ENCODE results near the gene PDZD4. TPM values are rescaled to one million over a fixed set of nuclear protein-coding genes. Genes with fewer than 3 reads are reported as not detected.

The PDZD4 gene
- total and polyA plus RNA-seq, 5 donors from 2014 or later = 4.9 TPM; not detected in 4

DNA sequence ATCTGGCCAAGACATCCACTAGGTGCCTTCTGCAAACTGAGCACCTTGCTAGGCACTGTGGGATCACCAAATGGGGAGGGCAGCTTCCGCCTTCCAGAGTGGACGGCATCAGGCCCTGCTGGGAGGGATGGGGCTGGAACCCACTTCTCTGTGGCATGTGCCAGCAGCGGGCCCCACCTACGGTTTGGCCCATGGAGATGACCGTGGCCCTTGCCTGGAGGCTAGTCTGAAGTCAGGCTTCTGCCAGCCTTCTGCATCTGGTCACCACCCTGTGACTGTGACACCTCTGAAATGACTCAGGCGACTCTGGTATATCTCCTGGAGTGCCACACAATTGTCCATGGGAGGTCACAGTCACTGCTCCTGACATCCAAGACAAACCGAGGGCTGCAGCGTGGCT is 28.7 kb downstream of the PDZD4 start:
- peaks cover 2% of the 10 kb centered on the region for H3K4me1 ChIP-seq (ENCODE audit: control insufficient read depth, insufficient read depth, low read length, poor library complexity, severe bottlenecking)
- H3K27ac ChIP-seq (ENCODE audit: insufficient read depth, low read length, poor library complexity, severe bottlenecking) = no peak overlapping the region
- Mint-ChIP-seq H3K27ac (no peak overlapping the region), H3K4me1 (peaks cover 0 to 4% (median 0%) of the 10 kb centered on the region in 4 donors), H3K27me3 (no peaks in the 10 kb centered on the region), H3K4me3 (no peak overlapping the region), H3K9me3 (peaks cover 0 to 2% (median 0%) of the 10 kb centered on the region in 7 donors), H3K36me3 (no peaks in the 10 kb centered on the region)
- peaks cover 12% of the 10 kb centered on the region for H3K36me3 ChIP-seq (ENCODE audit: control insufficient read depth, insufficient read depth, low read length)
- no peaks in the 10 kb centered on the region for H3K9me3 ChIP-seq (ENCODE audit: control insufficient read depth in 2 of 2, low read length in 2 of 2)
- ATAC-seq (ENCODE audit: low read depth in 2 of 2) (no peak), DNase-seq (no peak)
- no peak overlapping the region for H3K4me3 ChIP-seq (ENCODE audit: low read depth, low read length)
- H3K27me3 ChIP-seq (ENCODE audit: control insufficient read depth, insufficient read depth, low read length) = no peaks in the 10 kb centered on the region

DNA sequence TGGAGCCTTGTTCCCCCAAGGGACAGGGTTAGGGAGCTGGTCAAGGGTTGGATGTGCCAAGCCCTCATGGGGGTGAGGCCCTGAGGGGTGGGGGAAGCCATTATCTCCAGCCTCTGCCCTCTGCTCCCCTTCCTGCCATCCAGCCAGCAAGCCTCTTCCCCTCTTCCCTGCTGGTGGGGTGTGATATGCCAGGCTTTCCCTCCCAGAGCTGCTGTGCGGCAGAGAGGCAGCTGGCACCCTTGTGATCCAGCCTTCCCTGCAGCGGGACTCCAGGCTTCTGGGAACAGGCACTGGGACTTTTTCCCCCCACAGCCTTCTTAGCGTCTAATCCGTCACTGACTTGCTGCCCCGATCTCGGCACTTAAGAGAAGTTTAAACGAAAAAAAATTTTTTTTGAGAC is 29.6 kb downstream of the PDZD4 start:
- Mint-ChIP-seq H3K4me1 (peaks cover 0 to 12% (median 3%) of the 10 kb centered on the region in 4 donors), H3K27ac (no peak overlapping the region), H3K4me3 (no peak overlapping the region)

GRCh38 chrX:153800177-153800722 is 30.1 kb downstream of the PDZD4 start:
- Mint-ChIP-seq H3K9me3 (peaks cover 0 to 2% (median 0%) of the 10 kb centered on the region in 7 donors), H3K4me1 (peaks cover 0 to 17% (median 3%) of the 10 kb centered on the region in 4 donors), H3K27me3 (no peaks in the 10 kb centered on the region), H3K36me3 (no peaks in the 10 kb centered on the region), H3K27ac (no peak overlapping the region), H3K4me3 (no peak overlapping the region)
- Histone ChIP-seq H3K27me3 (ENCODE audit: control insufficient read depth, insufficient read depth, low read length) (no peaks in the 10 kb centered on the region), H3K9me3 (ENCODE audit: control insufficient read depth in 2 of 2, low read length in 2 of 2) (no peaks in the 10 kb centered on the region), H3K27ac (ENCODE audit: insufficient read depth, low read length, poor library complexity, severe bottlenecking) (no peak overlapping the region), H3K4me1 (ENCODE audit: control insufficient read depth, insufficient read depth, low read length, poor library complexity, severe bottlenecking) (peaks cover 12% of the 10 kb centered on the region), H3K36me3 (ENCODE audit: control insufficient read depth, insufficient read depth, low read length) (peaks cover 12% of the 10 kb centered on the region), H3K4me3 (ENCODE audit: low read depth, low read length) (no peak overlapping the region)
- DNase-seq = no peak
- ATAC-seq (ENCODE audit: low read depth in 2 of 2) = no peak

More for the DNA sequence above, 29.6 kb downstream of the PDZD4 start:
- Mint-ChIP-seq H3K36me3 (no peaks in the 10 kb centered on the region), H3K27me3 (no peaks in the 10 kb centered on the region), H3K9me3 (peaks cover 0 to 2% (median 0%) of the 10 kb centered on the region in 7 donors)
- H3K27ac ChIP-seq (ENCODE audit: insufficient read depth, low read length, poor library complexity, severe bottlenecking) = no peak overlapping the region
- DNase-seq (no peak), ATAC-seq (ENCODE audit: low read depth in 2 of 2) (no peak)
- H3K36me3 ChIP-seq (ENCODE audit: control insufficient read depth, insufficient read depth, low read length) = peaks cover 12% of the 10 kb centered on the region
- H3K27me3 ChIP-seq (ENCODE audit: control insufficient read depth, insufficient read depth, low read length) = no peaks in the 10 kb centered on the region
- no peaks in the 10 kb centered on the region for H3K9me3 ChIP-seq (ENCODE audit: control insufficient read depth in 2 of 2, low read length in 2 of 2)
- peaks cover 7% of the 10 kb centered on the region for H3K4me1 ChIP-seq (ENCODE audit: control insufficient read depth, insufficient read depth, low read length, poor library complexity, severe bottlenecking)
- no peak overlapping the region for H3K4me3 ChIP-seq (ENCODE audit: low read depth, low read length)

- Mint-ChIP-seq H3K36me3 (no peaks in the 10 kb centered on the region), H3K27me3 (no peaks in the 10 kb centered on the region), H3K4me1 (peaks cover 0 to 22% (median 3%) of the 10 kb centered on the region in 4 donors), H3K9me3 (peaks cover 0 to 2% (median 0%) of the 10 kb centered on the region in 7 donors), H3K4me3 (no peak overlapping the region), H3K27ac (no peak overlapping the region)
- DNase-seq (no peak), ATAC-seq (ENCODE audit: low read depth in 2 of 2) (no peak)
- Histone ChIP-seq H3K4me1 (ENCODE audit: control insufficient read depth, insufficient read depth, low read length, poor library complexity, severe bottlenecking) (peaks cover 15% of the 10 kb centered on the region), H3K9me3 (ENCODE audit: control insufficient read depth in 2 of 2, low read length in 2 of 2) (no peaks in the 10 kb centered on the region), H3K36me3 (ENCODE audit: control insufficient read depth, insufficient read depth, low read length) (peaks cover 12% of the 10 kb centered on the region), H3K27ac (ENCODE audit: insufficient read depth, low read length, poor library complexity, severe bottlenecking) (no peak overlapping the region), H3K27me3 (ENCODE audit: control insufficient read depth, insufficient read depth, low read length) (no peaks in the 10 kb centered on the region), H3K4me3 (ENCODE audit: low read depth, low read length) (no peak overlapping the region)
Observed at GRCh38 chrX:153799326-153799725, 31.0 kb downstream of the PDZD4 start.

- H3K4me1 ChIP-seq (ENCODE audit: control insufficient read depth, insufficient read depth, low read length, poor library complexity, severe bottlenecking) = peaks cover 27% of the 10 kb centered on the region
- H3K27me3 Mint-ChIP-seq = no peaks in the 10 kb centered on the region
- no peak overlapping the region for H3K27ac ChIP-seq (ENCODE audit: insufficient read depth, low read length, poor library complexity, severe bottlenecking)
- H3K9me3 ChIP-seq (ENCODE audit: control insufficient read depth in 2 of 2, low read length in 2 of 2) = no peaks in the 10 kb centered on the region
- peaks cover 12% of the 10 kb centered on the region for H3K36me3 ChIP-seq (ENCODE audit: control insufficient read depth, insufficient read depth, low read length)
- H3K4me1 Mint-ChIP-seq = peaks cover 0 to 31% (median 6%) of the 10 kb centered on the region in 4 donors
- no peak overlapping the region for H3K27ac Mint-ChIP-seq
- no peak overlapping the region for H3K4me3 Mint-ChIP-seq
- peaks cover 0 to 2% (median 0%) of the 10 kb centered on the region in 7 donors for H3K9me3 Mint-ChIP-seq
- DNase-seq (no peak), ATAC-seq (ENCODE audit: low read depth in 2 of 2) (no peak)
- H3K27me3 ChIP-seq (ENCODE audit: control insufficient read depth, insufficient read depth, low read length) = no peaks in the 10 kb centered on the region
- H3K36me3 Mint-ChIP-seq = peaks cover 3% of the 10 kb centered on the region
- H3K4me3 ChIP-seq (ENCODE audit: low read depth, low read length) = no peak overlapping the region
Observed at GRCh38 chrX:153797415-153798015, 32.8 kb downstream of the PDZD4 start.

DNA sequence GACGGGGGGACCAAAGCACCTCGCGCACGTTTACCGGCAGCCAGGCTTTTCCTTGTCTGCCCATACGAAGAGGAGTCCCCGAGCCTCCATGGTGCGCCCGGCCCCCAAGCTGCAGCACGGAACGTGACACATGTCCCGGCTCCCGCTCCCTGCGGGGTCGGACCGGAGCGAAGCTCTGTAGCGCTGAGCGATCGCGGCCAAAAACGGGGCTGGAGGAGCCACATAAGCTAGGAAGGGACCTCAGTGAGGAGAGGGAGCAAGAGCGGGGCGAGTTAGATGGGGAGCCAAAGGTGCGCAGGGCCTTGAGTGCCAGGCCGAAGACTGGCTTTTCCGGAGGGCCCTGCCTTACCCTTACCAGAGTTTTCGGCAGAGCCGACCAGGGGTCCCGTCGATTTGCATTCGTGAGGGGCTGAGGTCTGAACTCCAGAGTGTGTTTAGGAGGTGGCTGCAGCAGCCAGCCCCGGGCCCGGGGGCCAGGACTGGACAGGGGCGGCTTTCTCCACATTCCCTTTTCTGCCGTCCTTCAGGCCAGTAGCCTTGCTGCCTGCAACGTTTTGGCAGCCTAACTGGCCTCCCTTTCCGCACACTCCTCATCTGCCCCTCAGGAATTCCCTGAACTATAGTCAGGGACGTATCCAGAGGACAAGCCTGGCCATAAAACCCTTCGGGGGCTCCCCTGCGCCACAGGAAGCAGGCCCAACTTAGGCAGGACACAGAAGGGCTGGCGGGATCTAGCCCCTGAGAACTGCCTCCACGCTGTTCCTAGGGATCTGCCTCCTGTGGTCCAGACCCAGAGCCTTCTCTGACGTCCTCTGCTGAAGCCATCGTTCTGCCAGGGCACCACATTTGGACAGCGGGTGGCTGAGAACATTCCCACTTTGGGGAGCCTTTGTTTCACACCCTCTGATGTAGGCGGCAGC is 35.2 kb downstream of the PDZD4 start:
- Mint-ChIP-seq H3K9me3 (peaks cover 0 to 2% (median 0%) of the 10 kb centered on the region in 7 donors), H3K36me3 (peaks cover 3% of the 10 kb centered on the region), H3K4me3 (peak overlapping the region; percentile 90 to 96 (median 93)), H3K27ac (peak overlapping the region in 2 of 3 donors; percentile 92 to 93), H3K27me3 (no peaks in the 10 kb centered on the region), H3K4me1 (peaks cover 0 to 35% (median 7%) of the 10 kb centered on the region in 4 donors)
- Histone ChIP-seq H3K9me3 (ENCODE audit: control insufficient read depth in 2 of 2, low read length in 2 of 2) (no peaks in the 10 kb centered on the region), H3K36me3 (ENCODE audit: control insufficient read depth, insufficient read depth, low read length) (peaks cover 12% of the 10 kb centered on the region), H3K27ac (ENCODE audit: insufficient read depth, low read length, poor library complexity, severe bottlenecking) (peak overlapping the region; percentile 86), H3K27me3 (ENCODE audit: control insufficient read depth, insufficient read depth, low read length) (no peaks in the 10 kb centered on the region), H3K4me3 (ENCODE audit: low read depth, low read length) (peak overlapping the region; percentile 51), H3K4me1 (ENCODE audit: control insufficient read depth, insufficient read depth, low read length, poor library complexity, severe bottlenecking) (peaks cover 34% of the 10 kb centered on the region)
- ATAC-seq (ENCODE audit: low read depth in 2 of 2) = no peak
- DNase-seq = peak in 1 of 3 donors; percentile 18

- DNase-seq (peak; percentile 89 to 95 (median 95)), ATAC-seq (ENCODE audit: low read depth in 2 of 2) (peak; percentile 93)
- H3K9me3 Mint-ChIP-seq = peaks cover 0 to 2% (median 0%) of the 10 kb centered on the region in 7 donors
- no peaks in the 10 kb centered on the region for H3K27me3 Mint-ChIP-seq
- peak within 1 kb of the TSS; percentile 92 to 94 (median 93) for H3K27ac Mint-ChIP-seq
- H3K36me3 ChIP-seq (ENCODE audit: control insufficient read depth, insufficient read depth, low read length) = peaks cover 12% of the 10 kb centered on the region
- H3K27ac ChIP-seq (ENCODE audit: insufficient read depth, low read length, poor library complexity, severe bottlenecking) = peak within 1 kb of the TSS; percentile 86
- H3K36me3 Mint-ChIP-seq = peaks cover 3% of the 10 kb centered on the region
- H3K4me3 Mint-ChIP-seq = peak within 1 kb of the TSS; percentile 90 to 96 (median 93)
- H3K4me1 ChIP-seq (ENCODE audit: control insufficient read depth, insufficient read depth, low read length, poor library complexity, severe bottlenecking) = peaks cover 34% of the 10 kb centered on the region
- H3K4me3 ChIP-seq (ENCODE audit: low read depth, low read length) = peak within 1 kb of the TSS; percentile 73
- peaks cover 0 to 35% (median 7%) of the 10 kb centered on the region in 4 donors for H3K4me1 Mint-ChIP-seq
- H3K9me3 ChIP-seq (ENCODE audit: control insufficient read depth in 2 of 2, low read length in 2 of 2) = no peaks in the 10 kb centered on the region
- H3K27me3 ChIP-seq (ENCODE audit: control insufficient read depth, insufficient read depth, low read length) = no peaks in the 10 kb centered on the region
Observed at GRCh38 chrX:153794018-153794896, 36.1 kb downstream of the PDZD4 start, which contains the start of the genes IDH3G and SSR4. TSS of gene IDH3G (minus strand) at chrX:153794375. CDS start at chrX:153794326, 49 bp downstream. TSS of gene SSR4 (plus strand) at chrX:153794668. CDS start at chrX:153794688, 20 bp downstream.
